ENCODE data around the gene FBXO10.

FBXO10 gene

GRCh38 chr9:37504605-37505004 is 71.6 kb downstream of the FBXO10 start:
- no peak for DNase-seq
- peaks cover 43% of the 10 kb centered on the region for H3K36me3 Mint-ChIP-seq
- no peak overlapping the region for H3K4me3 Mint-ChIP-seq
- H3K4me1 Mint-ChIP-seq, result peaks cover 13% of the 10 kb centered on the region
- H3K27ac Mint-ChIP-seq, result no peak overlapping the region
- no peaks in the 10 kb centered on the region for H3K27me3 Mint-ChIP-seq
- H3K9me3 Mint-ChIP-seq, result no peaks in the 10 kb centered on the region
- CTCF ChIA-PET, result no interaction called here

- no peak for DNase-seq
- peaks cover 13% of the 10 kb centered on the region for H3K4me1 Mint-ChIP-seq
- H3K36me3 Mint-ChIP-seq, result peaks cover 45% of the 10 kb centered on the region
- no peaks in the 10 kb centered on the region for H3K9me3 Mint-ChIP-seq
- H3K4me3 Mint-ChIP-seq, result no peak overlapping the region
- H3K27ac Mint-ChIP-seq, result peak overlapping the region; percentile 71
- CTCF ChIA-PET, result interaction anchor here (0.6 kb wide), 1 partner anchor 458 kb away, joined by 3 read pairs; no protein-coding TSS in a partner anchor
- H3K27me3 Mint-ChIP-seq, result no peaks in the 10 kb centered on the region
Observed at GRCh38 chr9:37503736-37504135, 72.4 kb downstream of the FBXO10 start.

- Mint-ChIP-seq H3K4me3 (no peak overlapping the region), H3K9me3 (no peaks in the 10 kb centered on the region), H3K4me1 (peaks cover 13% of the 10 kb centered on the region), H3K27ac (peak overlapping the region; percentile 2), H3K36me3 (peaks cover 57% of the 10 kb centered on the region), H3K27me3 (no peaks in the 10 kb centered on the region)
- no peak for DNase-seq
- CTCF ChIA-PET, result interaction anchor here (0.8 kb wide), 1 partner anchor 10 kb away, joined by 3 read pairs; no protein-coding TSS in a partner anchor
Observed at GRCh38 chr9:37501957-37502596, 74.1 kb downstream of the FBXO10 start.

GRCh38 chr9:37499297-37499696 is 76.9 kb downstream of the FBXO10 start:
- Mint-ChIP-seq H3K36me3 (peaks cover 72% of the 10 kb centered on the region), H3K9me3 (no peaks in the 10 kb centered on the region), H3K4me1 (peaks cover 13% of the 10 kb centered on the region), H3K27ac (peak overlapping the region; percentile 55), H3K4me3 (no peak overlapping the region), H3K27me3 (no peaks in the 10 kb centered on the region)
- CTCF ChIA-PET, result no interaction called here
- no peak for DNase-seq

- Mint-ChIP-seq H3K27me3 (no peaks in the 10 kb centered on the region), H3K4me1 (peaks cover 6% of the 10 kb centered on the region), H3K4me3 (no peak overlapping the region), H3K36me3 (peaks cover 68% of the 10 kb centered on the region), H3K9me3 (no peaks in the 10 kb centered on the region), H3K27ac (no peak overlapping the region)
- no peak for DNase-seq
- CTCF ChIA-PET, result interaction anchor here (1.0 kb wide), 1 partner anchor 9 kb away, joined by 3 read pairs; no protein-coding TSS in a partner anchor
Observed at GRCh38 chr9:37498457-37498856, 77.7 kb downstream of the FBXO10 start.

GRCh38 chr9:37497320-37497719 is 78.9 kb downstream of the FBXO10 start:
- H3K27ac Mint-ChIP-seq, result no peak overlapping the region
- no peak for DNase-seq
- no peaks in the 10 kb centered on the region for H3K4me1 Mint-ChIP-seq
- peaks cover 65% of the 10 kb centered on the region for H3K36me3 Mint-ChIP-seq
- H3K9me3 Mint-ChIP-seq, result no peaks in the 10 kb centered on the region
- CTCF ChIA-PET, result interaction anchor here (1.0 kb wide), 1 partner anchor 10 kb away, joined by 3 read pairs; no protein-coding TSS in a partner anchor
- no peaks in the 10 kb centered on the region for H3K27me3 Mint-ChIP-seq
- H3K4me3 Mint-ChIP-seq, result no peak overlapping the region

- Mint-ChIP-seq H3K9me3 (no peaks in the 10 kb centered on the region), H3K27me3 (no peaks in the 10 kb centered on the region), H3K4me3 (no peak overlapping the region), H3K4me1 (peaks cover 1% of the 10 kb centered on the region), H3K27ac (no peak overlapping the region), H3K36me3 (peaks cover 60% of the 10 kb centered on the region)
- no peak for DNase-seq
- CTCF ChIA-PET, result no interaction called here
Observed at GRCh38 chr9:37496020-37496419, 80.2 kb downstream of the FBXO10 start.

- no peak overlapping the region for H3K4me3 Mint-ChIP-seq
- no peak for DNase-seq
- peaks cover 6% of the 10 kb centered on the region for H3K4me1 Mint-ChIP-seq
- H3K9me3 Mint-ChIP-seq, result no peaks in the 10 kb centered on the region
- no peak overlapping the region for H3K27ac Mint-ChIP-seq
- CTCF ChIA-PET, result no interaction called here
- H3K36me3 Mint-ChIP-seq, result peaks cover 60% of the 10 kb centered on the region
- H3K27me3 Mint-ChIP-seq, result no peaks in the 10 kb centered on the region
Observed at GRCh38 chr9:37495571-37495970, 80.6 kb downstream of the FBXO10 start.

- CTCF ChIA-PET, result interaction anchor here (1.0 kb wide), 1 partner anchor 10 kb away, joined by 3 read pairs; no protein-coding TSS in a partner anchor
- no peak overlapping the region for H3K27ac Mint-ChIP-seq
- H3K36me3 Mint-ChIP-seq, result peaks cover 56% of the 10 kb centered on the region
- peaks cover 31% of the 10 kb centered on the region for H3K4me1 Mint-ChIP-seq
- H3K4me3 Mint-ChIP-seq, result no peak overlapping the region
- no peaks in the 10 kb centered on the region for H3K9me3 Mint-ChIP-seq
- DNase-seq, result no peak
- H3K27me3 Mint-ChIP-seq, result no peaks in the 10 kb centered on the region
Observed at GRCh38 chr9:37491939-37492338, 84.2 kb downstream of the FBXO10 start.

- H3K27ac Mint-ChIP-seq, result peak overlapping the region; percentile 88
- CTCF ChIA-PET, result interaction anchor here (1.3 kb wide), 1 partner anchor 72 kb away, joined by 3 read pairs; no protein-coding TSS in a partner anchor
- peaks cover 48% of the 10 kb centered on the region for H3K4me1 Mint-ChIP-seq
- H3K9me3 Mint-ChIP-seq, result no peaks in the 10 kb centered on the region
- DNase-seq, result no peak
- peaks cover 7% of the 10 kb centered on the region for H3K27me3 Mint-ChIP-seq
- H3K4me3 Mint-ChIP-seq, result peak overlapping the region; percentile 90
- H3K36me3 Mint-ChIP-seq, result peaks cover 29% of the 10 kb centered on the region
Observed at GRCh38 chr9:37486616-37487548, 89.3 kb downstream of the FBXO10 start.

GRCh38 chr9:37486256-37486615 is 89.9 kb downstream of the FBXO10 start:
- peaks cover 27% of the 10 kb centered on the region for H3K36me3 Mint-ChIP-seq
- H3K4me3 Mint-ChIP-seq, result peak overlapping the region; percentile 90
- CTCF ChIA-PET, result interaction anchor here (1.3 kb wide), 1 partner anchor 71 kb away, joined by 3 read pairs; no protein-coding TSS in a partner anchor
- peaks cover 14% of the 10 kb centered on the region for H3K27me3 Mint-ChIP-seq
- H3K4me1 Mint-ChIP-seq, result peaks cover 48% of the 10 kb centered on the region
- peak; percentile 43 for DNase-seq
- H3K27ac Mint-ChIP-seq, result peak overlapping the region; percentile 88
- H3K9me3 Mint-ChIP-seq, result no peaks in the 10 kb centered on the region

- Mint-ChIP-seq H3K4me3 (peak within 1 kb of the TSS; percentile 90), H3K36me3 (peaks cover 21% of the 10 kb centered on the region), H3K27ac (peak within 1 kb of the TSS; percentile 88), H3K9me3 (no peaks in the 10 kb centered on the region), H3K27me3 (peaks cover 16% of the 10 kb centered on the region), H3K4me1 (peaks cover 43% of the 10 kb centered on the region)
- DNase-seq, result peak; percentile 97
- CTCF ChIA-PET, result interaction anchor here (1.3 kb wide), 1 partner anchor 70 kb away, joined by 3 read pairs; no protein-coding TSS in a partner anchor
Observed at GRCh38 chr9:37485389-37486255, 90.6 kb downstream of the FBXO10 start, which contains the start of gene POLR1E. Gene POLR1E, plus strand, starts transcription at chr9:37485948. Its CDS starts 100 bp downstream, at chr9:37486048.

GRCh38 chr9:37480759-37481158 is 95.4 kb downstream of the FBXO10 start:
- H3K27ac Mint-ChIP-seq, result no peak overlapping the region
- peaks cover 11% of the 10 kb centered on the region for H3K4me1 Mint-ChIP-seq
- no peak for DNase-seq
- H3K27me3 Mint-ChIP-seq, result peaks cover 48% of the 10 kb centered on the region
- CTCF ChIA-PET, result interaction anchor here (1.4 kb wide), 2 partner anchors 10 to 112 kb away, joined by 4 to 5 read pairs; partner anchors contain the start of gene TOMM5
- no peaks in the 10 kb centered on the region for H3K9me3 Mint-ChIP-seq
- H3K4me3 Mint-ChIP-seq, result no peak overlapping the region
- peaks cover 2% of the 10 kb centered on the region for H3K36me3 Mint-ChIP-seq

Data from activated naive CD4-positive, alpha-beta T cell treated with anti-CD3 and anti-CD28 coated beads, Interleukin-2, amount 10 ng/mL, durations not matched to agents 7 days and 5 days (primary cell).